HK-2 (cell line): ENCODE data around the gene USP24.

Experiments used
- DNase-seq: peaks from one replicate; pipeline ENCODE4 v3.0.0-alpha.2; 2018; ENCODE audit not compliant: unreplicated experiment

The USP24 gene

GRCh38 chr1:55055084-55055882 lies 159.9 kb downstream of the USP24 start:
- no peak for DNase-seq

DNA sequence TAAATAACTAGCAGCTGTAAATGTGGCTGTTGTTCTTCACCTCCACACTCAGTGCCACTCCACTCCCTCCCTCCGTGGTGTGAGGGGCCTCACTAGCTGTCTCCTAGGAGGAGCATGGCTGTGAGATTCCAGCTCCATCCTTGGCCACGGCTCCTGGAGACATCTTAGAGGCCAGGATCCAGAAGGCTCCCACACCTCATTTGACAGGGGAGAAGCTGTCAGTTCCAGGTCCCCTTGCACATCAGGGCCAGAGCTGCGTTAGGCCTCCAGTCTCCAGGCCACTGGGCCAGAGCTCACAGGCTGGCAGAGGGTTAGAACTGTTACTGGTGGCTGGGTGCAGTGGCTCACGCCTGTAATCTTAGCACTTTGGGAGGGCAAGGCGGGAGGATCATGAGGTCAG lies 160.8 kb downstream of the USP24 start:
- DNase-seq, result no peak

- no peak for DNase-seq
Measured at GRCh38 chr1:55053265-55053954, 161.8 kb downstream of the USP24 start.

GRCh38 chr1:55052221-55053142 lies 162.7 kb downstream of the USP24 start:
- no peak for DNase-seq

DNA sequence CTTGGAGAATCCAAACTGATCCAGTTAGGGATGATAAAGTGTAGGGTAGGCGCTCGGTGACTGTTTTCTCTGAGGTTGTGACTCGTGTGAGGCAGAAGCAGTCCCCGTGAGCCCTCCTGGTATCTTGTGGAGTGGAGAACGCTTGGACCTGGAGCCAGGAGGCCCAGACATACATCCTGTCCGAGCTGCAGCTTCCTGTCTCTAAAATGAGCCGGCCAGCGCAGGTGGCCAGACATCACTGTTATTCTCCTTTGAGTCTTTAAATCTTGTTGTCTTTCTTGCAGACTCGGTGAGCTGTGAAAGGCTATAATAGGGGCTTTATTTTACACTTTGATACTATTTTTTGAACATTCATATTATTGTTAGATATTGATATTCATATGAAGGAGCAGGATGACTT lies 163.5 kb downstream of the USP24 start:
- DNase-seq, result no peak

DNA sequence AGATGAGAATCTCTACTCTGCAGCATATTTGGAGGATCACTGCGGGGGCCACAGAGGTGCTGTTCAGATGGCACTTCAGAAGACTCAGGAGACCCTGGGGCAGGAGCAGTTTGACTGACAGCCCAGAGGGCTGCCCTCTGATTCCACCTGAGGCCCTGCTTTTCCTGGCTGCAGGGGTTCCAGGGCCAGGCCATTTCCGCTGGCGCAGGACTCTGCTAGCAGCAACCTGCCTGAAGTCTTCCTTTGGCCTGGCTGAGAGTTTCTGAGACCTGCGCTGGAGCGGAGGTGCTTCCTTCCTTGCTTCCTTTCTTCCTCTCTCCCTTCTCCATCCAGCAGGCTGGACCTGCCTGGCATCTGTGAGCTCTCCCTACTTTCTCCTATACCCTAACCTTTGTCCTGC lies 164.0 kb downstream of the USP24 start:
- no peak for DNase-seq

DNA sequence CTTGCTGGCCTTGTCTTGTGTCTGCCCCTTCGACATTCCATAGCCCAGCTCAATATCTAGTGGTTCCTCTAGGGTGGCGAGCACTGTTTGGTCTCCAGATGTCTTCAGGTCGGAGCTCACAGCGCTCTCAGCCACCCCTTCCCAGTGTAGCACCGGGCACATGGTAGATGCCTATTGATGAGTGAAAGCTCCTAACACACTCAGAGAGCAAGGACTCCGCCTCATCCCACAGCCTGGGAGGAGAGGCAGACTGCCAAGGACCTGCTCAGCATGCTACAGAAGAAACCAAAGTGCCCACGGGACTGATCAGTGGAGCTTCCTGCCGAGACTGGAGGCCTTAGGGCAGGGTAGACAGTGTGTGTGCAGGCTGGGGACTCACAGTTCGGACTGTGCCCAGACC lies 164.9 kb downstream of the USP24 start:
- DNase-seq, result no peak

GRCh38 chr1:55049914-55050278 lies 165.3 kb downstream of the USP24 start:
- no peak for DNase-seq

DNA sequence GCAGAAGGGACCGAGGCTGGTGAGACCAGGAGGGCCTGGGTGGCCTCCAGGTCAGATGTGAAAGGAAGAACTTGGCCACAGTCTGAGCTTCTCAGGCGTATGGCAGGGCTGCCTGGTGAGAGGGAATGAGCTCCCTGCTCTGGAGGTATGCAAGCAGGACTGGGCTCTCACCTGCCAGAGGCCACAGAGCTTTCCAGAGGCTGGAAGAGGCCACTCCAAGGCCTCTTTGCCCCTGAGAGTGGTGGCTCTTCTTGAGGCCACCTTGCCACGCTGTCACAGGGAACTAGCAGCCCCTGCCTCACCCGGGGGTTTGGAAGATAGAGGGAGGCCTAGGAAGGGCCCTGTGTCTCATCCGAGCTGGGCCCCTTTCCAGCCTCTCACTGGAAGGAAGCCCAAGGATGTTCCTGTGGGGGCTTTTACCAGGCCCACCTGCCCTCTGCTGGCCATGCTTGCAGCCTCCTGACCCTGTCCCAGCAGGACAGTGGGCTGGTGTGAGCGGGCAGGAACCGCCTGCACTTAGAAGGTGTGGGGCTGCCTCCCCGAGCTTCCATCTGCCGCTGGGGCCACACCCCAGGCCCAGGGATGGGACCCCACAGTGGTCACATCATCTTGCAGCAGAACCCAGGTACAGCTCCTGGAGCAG lies 165.8 kb downstream of the USP24 start:
- DNase-seq, result no peak

DNA sequence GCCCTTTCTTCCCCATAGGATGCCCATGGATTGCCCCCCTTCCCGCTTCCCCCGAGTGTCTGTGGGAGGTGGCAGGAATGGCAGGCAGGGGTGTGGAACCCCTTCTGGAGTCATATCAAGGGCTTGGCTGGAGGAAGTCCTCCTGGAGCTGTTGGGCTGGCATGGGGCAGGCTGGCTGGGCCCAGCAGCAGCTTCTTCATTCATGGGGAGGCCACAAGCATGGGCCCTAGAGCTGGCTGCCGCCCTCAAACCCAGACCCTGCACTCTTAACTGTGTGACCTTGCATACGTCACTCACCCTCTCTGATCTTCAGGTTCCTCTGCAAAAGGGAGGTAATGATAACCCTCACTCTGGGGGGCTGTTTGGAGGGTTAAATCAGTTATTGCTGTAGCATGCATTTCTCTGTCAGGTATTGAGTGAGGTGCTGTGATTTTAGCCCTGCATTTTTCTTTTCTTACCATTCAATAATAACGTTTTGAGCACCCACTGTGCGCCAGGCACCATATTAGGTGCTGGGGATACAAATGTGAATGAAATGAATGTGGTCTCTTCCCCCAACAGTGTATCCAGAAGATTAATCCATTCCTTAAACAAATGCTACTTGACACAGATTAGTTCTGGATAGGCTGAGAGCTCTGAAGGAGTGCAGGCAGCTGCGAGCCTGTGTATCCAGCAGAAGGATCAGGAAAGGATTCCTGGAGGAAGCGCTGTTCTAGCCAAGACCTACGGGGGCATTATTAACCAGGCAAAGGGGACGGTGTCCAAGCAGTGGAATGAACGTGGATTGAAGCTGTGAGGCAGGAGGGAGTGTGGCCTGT lies 166.5 kb downstream of the USP24 start:
- no peak for DNase-seq

DNA sequence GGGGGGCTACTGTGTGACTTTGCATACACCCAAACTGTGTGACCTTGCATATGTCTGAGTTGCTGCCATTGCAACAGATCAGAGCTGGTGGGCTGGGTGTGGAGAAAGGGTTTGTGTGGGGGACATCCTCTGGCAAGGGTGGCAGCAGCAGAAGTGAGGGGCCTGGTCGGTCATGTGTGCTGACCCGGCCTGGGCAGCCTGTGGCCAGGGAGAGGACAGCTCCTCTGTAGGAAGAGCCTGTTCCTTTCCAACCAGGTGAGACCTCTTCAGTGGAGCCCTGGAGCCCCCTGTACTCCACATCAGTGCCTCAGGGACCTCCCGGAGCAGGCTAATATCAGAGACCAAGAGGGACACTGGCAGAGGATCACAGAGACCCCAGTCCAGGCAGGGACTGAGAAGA lies 167.6 kb downstream of the USP24 start:
- no peak for DNase-seq

- no peak for DNase-seq
Measured at GRCh38 chr1:55046871-55047270, 168.3 kb downstream of the USP24 start.

DNA sequence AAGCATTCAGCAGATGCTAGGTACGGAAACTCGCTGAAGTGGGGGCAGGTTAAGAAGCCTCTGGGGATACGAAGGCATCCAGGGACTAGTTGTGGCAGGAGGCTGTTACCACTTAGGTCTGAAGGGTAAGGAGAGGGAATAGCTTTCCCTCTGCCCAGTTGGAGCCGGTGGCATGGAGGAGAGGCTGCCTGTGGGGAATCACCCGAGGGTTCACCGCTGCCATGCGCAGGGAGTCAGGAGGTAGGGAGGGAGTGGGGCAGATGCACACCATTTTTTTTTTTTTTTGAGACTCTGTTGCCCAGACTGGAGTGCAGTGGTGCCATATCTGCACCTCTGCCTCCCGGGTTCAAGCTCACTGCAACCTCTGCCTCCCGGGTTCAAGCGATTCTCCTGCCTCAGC lies 169.7 kb downstream of the USP24 start:
- DNase-seq, result no peak

GRCh38 chr1:55044617-55045397 lies 170.4 kb downstream of the USP24 start:
- no peak for DNase-seq

DNA sequence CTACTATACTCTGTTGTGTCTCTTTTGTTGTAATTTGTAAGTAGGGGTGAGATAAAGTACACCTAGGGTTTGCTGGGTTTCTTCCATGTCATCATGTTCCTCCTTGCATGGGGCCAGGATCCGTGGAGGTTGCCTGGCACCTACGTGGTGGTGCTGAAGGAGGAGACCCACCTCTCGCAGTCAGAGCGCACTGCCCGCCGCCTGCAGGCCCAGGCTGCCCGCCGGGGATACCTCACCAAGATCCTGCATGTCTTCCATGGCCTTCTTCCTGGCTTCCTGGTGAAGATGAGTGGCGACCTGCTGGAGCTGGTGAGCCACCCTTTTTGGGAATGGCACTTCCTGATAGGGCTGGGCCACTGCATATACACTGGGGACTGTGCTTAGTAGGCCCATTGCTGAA lies 171.4 kb downstream of the USP24 start:
- no peak for DNase-seq

- no peak for DNase-seq
Measured at GRCh38 chr1:55043011-55043410, 172.2 kb downstream of the USP24 start.

- no peak for DNase-seq
Measured at GRCh38 chr1:55041613-55042012, 173.6 kb downstream of the USP24 start.

DNA sequence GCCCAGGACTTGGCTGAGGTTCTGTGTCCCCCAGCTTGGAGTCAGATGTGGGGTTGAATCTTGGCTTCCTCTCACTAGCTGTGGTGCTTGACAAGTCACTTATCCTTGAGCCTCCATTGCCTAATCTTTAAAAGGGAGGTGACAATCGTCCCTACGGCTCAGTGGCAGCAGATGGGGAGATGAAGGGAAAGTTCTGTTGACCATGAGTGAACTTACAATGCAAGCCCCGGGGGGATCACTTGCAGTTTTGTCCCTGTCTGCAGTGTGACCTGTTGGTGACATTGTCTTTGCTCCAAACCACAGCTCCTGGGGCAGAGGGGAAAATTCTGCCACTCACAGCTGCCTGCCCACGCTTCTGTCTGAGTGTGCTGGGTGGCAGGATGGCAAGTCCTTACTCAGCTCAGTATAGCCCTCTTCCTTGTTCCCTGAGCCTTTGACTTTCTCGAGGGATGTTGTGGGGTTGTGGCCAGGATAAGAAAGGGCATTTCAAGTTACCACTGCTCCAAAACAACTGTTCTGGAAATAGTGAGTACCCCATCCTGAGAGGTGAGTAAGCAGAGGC lies 174.2 kb downstream of the USP24 start:
- DNase-seq, result no peak

DNA sequence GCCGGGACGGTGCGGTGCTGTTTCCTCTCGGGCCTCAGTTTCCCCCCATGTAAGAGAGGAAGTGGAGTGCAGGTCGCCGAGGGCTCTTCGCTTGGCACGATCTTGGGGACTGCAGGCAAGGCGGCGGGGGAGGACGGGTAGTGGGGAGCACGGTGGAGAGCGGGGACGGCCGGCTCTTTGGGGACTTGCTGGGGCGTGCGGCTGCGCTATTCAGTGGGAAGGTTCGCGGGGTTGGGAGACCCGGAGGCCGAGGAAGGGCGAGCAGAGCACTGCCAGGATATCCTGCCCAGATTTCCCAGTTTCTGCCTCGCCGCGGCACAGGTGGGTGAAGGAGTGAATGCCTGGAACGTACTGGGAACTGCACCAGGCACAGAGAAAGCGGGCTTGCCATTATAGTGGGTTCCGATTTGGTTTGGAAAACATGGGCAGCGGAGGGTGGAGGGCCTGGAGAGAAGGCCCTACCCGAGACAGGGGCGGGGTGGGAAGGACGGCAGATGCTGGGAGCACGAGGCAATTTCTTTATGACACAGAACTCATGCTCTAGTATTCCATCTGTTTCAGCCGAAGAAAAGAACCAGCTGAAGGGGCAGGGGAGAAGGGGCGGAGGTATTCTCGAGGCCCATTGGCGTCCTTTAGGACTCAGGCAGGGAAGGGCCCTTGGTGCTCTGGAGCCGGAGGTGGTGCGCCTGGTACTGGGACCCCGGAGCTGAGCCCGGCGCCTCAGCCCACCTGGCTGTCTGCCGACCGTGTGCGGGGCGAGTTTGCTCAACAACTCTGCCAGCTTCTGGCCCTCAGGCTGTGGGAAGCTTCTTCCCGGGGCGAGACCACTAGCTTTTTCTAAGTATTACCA lies 174.9 kb downstream of the USP24 start:
- DNase-seq, result no peak
